Aorta (tissue), 5 donors: ENCODE measurements around the gene GOLPH3L. TPM values are rescaled to one million over a fixed set of nuclear protein-coding genes. Genes with fewer than 3 reads are reported as not detected.

Experiments
- ATAC-seq: fragments of 200-7000 bp; cut with Tn5 transposase; one replicate; pipeline ENCODE4 v1.9.1; 2022; ENCODE audit warnings: moderate library complexity; ENCODE audit not compliant: low FRiP score
- DNase-seq, 2 donors: peaks; one replicate each; pipeline ENCODE4 v3.0.0-alpha.2; 2020
- H3K27ac ChIP-seq, 2 donors: one replicate each; pipeline ENCODE4 v1.5.1; 2013; ENCODE audit warnings: low read length in 2 of 2, mild to moderate bottlenecking in 2 of 2, moderate library complexity in 2 of 2, control low read depth in 1 of 2, inconsistent platforms in 1 of 2, low read depth in 1 of 2
- H3K27me3 ChIP-seq, 2 donors: one replicate each; pipeline ENCODE4 v1.6.1; 2013; ENCODE audit warnings: control low read depth in 1 of 2, low read length in 1 of 2, mild to moderate bottlenecking in 1 of 2, moderate library complexity in 1 of 2; ENCODE audit not compliant: insufficient read depth in 2 of 2, control insufficient read depth in 1 of 2
- H3K36me3 ChIP-seq, 2 donors: one replicate each; pipeline ENCODE4 v1.6.1; 2013; ENCODE audit warnings: control low read depth in 1 of 2, low read length in 1 of 2, mild to moderate bottlenecking in 1 of 2; ENCODE audit not compliant: insufficient read depth in 2 of 2, control insufficient read depth in 1 of 2
- H3K4me1 ChIP-seq, 2 donors: one replicate each; pipeline ENCODE4 v1.6.1; 2013; ENCODE audit warnings: low read length in 2 of 2, control low read depth in 1 of 2, mild to moderate bottlenecking in 1 of 2, moderate library complexity in 1 of 2; ENCODE audit not compliant: insufficient read depth in 2 of 2, control insufficient read depth in 1 of 2
- H3K4me3 ChIP-seq, 2 donors: one replicate each; pipeline ENCODE4 v1.5.1; 2013; ENCODE audit warnings: low read length in 2 of 2, control low read depth in 1 of 2, mild to moderate bottlenecking in 1 of 2
- H3K9me3 ChIP-seq: one replicate; pipeline ENCODE4 v1.6.1; 2013; ENCODE audit warnings: mild to moderate bottlenecking, low read length; ENCODE audit not compliant: control insufficient read depth
- WGBS, 2 donors: extraction: QIAGEN DNeasy Blood & Tissue Kit; methylation state at CpG; one replicate each; pipeline ENCODE4 v1.1.7; 2013; 5-methylcytosine and 5-hydroxymethylcytosine counted together
- intact Hi-C, 2 donors: fragments of 100-400 bp; cut with DNase I; formaldehyde crosslinking; loops; one replicate each; pipeline versions ENCODE4 v1.14.2 to v1.15.0; 2022
- polyA plus RNA-seq, 2 donors: library from polyadenylated mRNA; stranded (reverse); fragments of 200-250 nt; gene quantifications; one replicate each; pipeline ENCODE4 v1.2.3, GENCODE V29; 2013
- total RNA-seq, 2 donors: library from RNA; stranded (reverse); fragmentation: NEBNext Ultra II Directional; extraction: Animal tissue kit (Norgen Biotek cat#: 25700); gene quantifications; one replicate each; pipeline ENCODE4 v1.2.1, GENCODE V29; 2021
- donor health status: healthy with polysubstance abuse.
- donor health status: Bipolar disorder and iron deficiency.
- donor health status: DM: no; HTN: no; CAD: no.
- donor health status: DM: no; HTN: no; CAD: no.
- donor health status: DM: yes; HTN: yes; CAD: no.

The GOLPH3L gene
- total and polyA plus RNA-seq, 4 donors = 15.8 to 27.6 (median 20.4) TPM

- DNase-seq (no peak), ATAC-seq (no peak)
- Histone ChIP-seq H3K27me3 (no peaks in the 10 kb centered on the region), H3K27ac (no peak overlapping the region), H3K9me3 (no peaks in the 10 kb centered on the region), H3K4me1 (no peaks in the 10 kb centered on the region), H3K4me3 (no peak overlapping the region), H3K36me3 (no peaks in the 10 kb centered on the region)
- intact Hi-C loops = no loop called here
- WGBS, 2 donors = 85 to 97% methylated on average over 1 of the region's 1 CpG
Measured at GRCh38 chr1:150706091-150706490, 9.1 kb upstream of the GOLPH3L start.

DNA sequence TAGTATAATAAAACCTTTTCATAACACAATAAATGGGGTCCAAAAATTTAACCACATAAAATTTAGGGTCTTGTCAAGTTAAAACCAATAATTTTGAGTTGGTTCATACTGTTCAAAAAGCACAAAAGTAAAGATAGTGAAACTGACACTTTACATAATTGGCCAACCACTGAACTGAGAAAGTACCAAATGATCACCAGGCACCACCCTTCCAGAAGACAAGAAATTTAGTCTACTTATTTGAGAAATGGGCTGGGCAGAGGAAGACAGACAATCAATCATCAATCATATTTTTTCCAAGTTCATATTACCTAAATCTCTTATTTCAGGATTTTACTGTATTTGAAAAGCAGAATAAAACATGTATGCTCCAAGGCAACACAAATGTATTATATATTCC is 6.5 kb upstream of the GOLPH3L start:
- no peaks in the 10 kb centered on the region for H3K36me3 ChIP-seq
- intact Hi-C loops = no loop called here

GRCh38 chr1:150696590-150696989 is 364 bp downstream of the GOLPH3L start:
- WGBS, 2 donors = 1 to 3% methylated on average over 6 of the region's 6 CpGs
- no peaks in the 10 kb centered on the region for H3K4me1 ChIP-seq
- H3K27me3 ChIP-seq = no peaks in the 10 kb centered on the region
- H3K36me3 ChIP-seq = no peaks in the 10 kb centered on the region
- intact Hi-C loops = no loop called here
- no peak overlapping the region for H3K27ac ChIP-seq
- ATAC-seq = peak; percentile 57
- peak overlapping the region; percentile 79 to 85 for H3K4me3 ChIP-seq
- no peak for DNase-seq
- no peaks in the 10 kb centered on the region for H3K9me3 ChIP-seq

More for the DNA sequence above, 6.5 kb upstream of the GOLPH3L start:
- H3K27ac ChIP-seq = no peak overlapping the region
- H3K9me3 ChIP-seq = no peaks in the 10 kb centered on the region
- no peak for ATAC-seq
- DNase-seq = no peak
- H3K4me1 ChIP-seq = no peaks in the 10 kb centered on the region
- H3K27me3 ChIP-seq = no peaks in the 10 kb centered on the region
- no peak overlapping the region for H3K4me3 ChIP-seq

GRCh38 chr1:150696162-150696561 is 792 bp downstream of the GOLPH3L start:
- no peaks in the 10 kb centered on the region for H3K36me3 ChIP-seq
- intact Hi-C loops = no loop called here
- H3K4me1 ChIP-seq = no peaks in the 10 kb centered on the region
- H3K9me3 ChIP-seq = no peaks in the 10 kb centered on the region
- ATAC-seq = no peak
- H3K4me3 ChIP-seq = peak overlapping the region; percentile 79 to 85
- DNase-seq = no peak
- no peak overlapping the region for H3K27ac ChIP-seq
- WGBS, 2 donors = 25 to 30% methylated on average over 1 of the region's 1 CpG
- no peaks in the 10 kb centered on the region for H3K27me3 ChIP-seq

- 67 to 72% methylated on average over 4 of the region's 4 CpGs for WGBS, 2 donors
- ATAC-seq (no peak), DNase-seq (no peak)
- Histone ChIP-seq H3K36me3 (no peaks in the 10 kb centered on the region), H3K4me1 (no peaks in the 10 kb centered on the region), H3K27me3 (no peaks in the 10 kb centered on the region), H3K9me3 (no peaks in the 10 kb centered on the region), H3K4me3 (no peak overlapping the region), H3K27ac (no peak overlapping the region)
- intact Hi-C loops = no loop called here
Measured at GRCh38 chr1:150695561-150695960, 1.4 kb downstream of the GOLPH3L start.

DNA sequence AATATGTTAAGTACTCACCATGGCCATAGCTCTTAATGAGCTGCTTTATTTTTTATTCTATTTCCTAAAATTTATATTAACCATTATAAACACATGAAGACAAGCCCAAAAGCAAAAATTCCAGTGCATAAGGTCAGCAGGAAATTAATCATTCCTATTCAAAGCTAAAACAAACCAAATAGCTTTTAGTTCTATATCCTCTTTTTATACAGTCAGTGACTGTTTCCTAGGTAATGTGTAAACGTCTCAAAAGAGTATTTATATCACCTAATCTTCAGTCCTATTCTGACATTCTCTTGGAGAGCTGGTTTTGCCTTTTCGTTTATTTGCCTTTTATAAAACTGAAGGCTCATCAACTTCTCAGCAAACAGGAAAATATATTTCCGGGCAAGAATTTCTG is 4.2 kb downstream of the GOLPH3L start:
- no peaks in the 10 kb centered on the region for H3K27me3 ChIP-seq
- no peak overlapping the region for H3K27ac ChIP-seq
- 54 to 56% methylated on average over 3 of the region's 3 CpGs for WGBS, 2 donors
- no peaks in the 10 kb centered on the region for H3K9me3 ChIP-seq
- DNase-seq (no peak), ATAC-seq (no peak)
- H3K36me3 ChIP-seq = no peaks in the 10 kb centered on the region
- intact Hi-C loops = no loop called here
- no peaks in the 10 kb centered on the region for H3K4me1 ChIP-seq
- no peak overlapping the region for H3K4me3 ChIP-seq

DNA sequence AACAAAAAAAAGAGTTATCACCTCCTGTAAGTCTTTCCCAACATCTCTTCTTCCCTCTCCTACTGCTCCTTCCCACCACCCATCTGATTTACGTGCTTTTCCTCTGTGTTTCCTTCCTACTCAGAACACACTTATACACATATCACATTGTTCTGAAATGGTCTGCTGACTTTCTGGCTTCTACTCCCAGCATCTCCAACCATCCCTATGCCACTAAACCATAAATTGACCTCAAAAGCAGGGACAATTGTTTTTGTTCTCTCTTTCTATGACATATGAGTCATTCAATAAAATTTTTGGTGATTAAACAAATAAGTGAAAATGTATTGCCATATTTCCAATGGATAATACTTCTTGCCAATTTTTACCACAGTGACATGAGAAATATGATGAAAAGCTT is 8.2 kb downstream of the GOLPH3L start:
- Histone ChIP-seq H3K9me3 (no peaks in the 10 kb centered on the region), H3K36me3 (no peaks in the 10 kb centered on the region), H3K27me3 (no peaks in the 10 kb centered on the region), H3K4me3 (no peak overlapping the region), H3K4me1 (no peaks in the 10 kb centered on the region), H3K27ac (no peak overlapping the region)
- ATAC-seq (no peak), DNase-seq (no peak)
- intact Hi-C loops = no loop called here
- WGBS, 2 donors = 91 to 94% methylated on average over 1 of the region's 1 CpG

GRCh38 chr1:150686275-150686674 is 10.7 kb downstream of the GOLPH3L start:
- Histone ChIP-seq H3K4me3 (no peak overlapping the region), H3K9me3 (no peaks in the 10 kb centered on the region), H3K27me3 (no peaks in the 10 kb centered on the region), H3K27ac (no peak overlapping the region), H3K4me1 (no peaks in the 10 kb centered on the region), H3K36me3 (no peaks in the 10 kb centered on the region)
- DNase-seq (no peak), ATAC-seq (no peak)
- WGBS, 2 donors = 95 to 99% methylated on average over 3 of the region's 3 CpGs
- intact Hi-C loops = no loop called here

DNA sequence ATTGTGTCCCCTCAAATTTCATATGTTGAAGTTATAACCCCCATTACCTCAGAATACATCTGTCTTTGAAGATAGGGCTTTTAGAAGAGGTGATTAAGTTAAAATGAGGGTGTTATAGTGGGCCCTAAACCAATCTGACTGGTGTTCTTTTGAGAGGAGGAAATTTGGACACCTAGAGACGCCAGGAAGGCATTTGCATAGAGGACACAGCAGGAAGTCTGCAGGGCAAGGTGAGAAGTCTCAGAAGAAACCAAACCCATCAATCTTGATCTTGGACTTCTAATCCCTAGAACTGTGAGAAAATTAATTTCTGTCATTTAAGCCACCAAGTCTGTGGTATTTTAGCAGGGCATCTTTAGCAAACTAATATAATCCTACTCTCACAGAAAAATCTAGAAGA is 13.0 kb downstream of the GOLPH3L start:
- 86 to 92% methylated on average over 1 of the region's 1 CpG for WGBS, 2 donors
- Histone ChIP-seq H3K36me3 (no peaks in the 10 kb centered on the region), H3K9me3 (no peaks in the 10 kb centered on the region), H3K27me3 (no peaks in the 10 kb centered on the region), H3K27ac (no peak overlapping the region), H3K4me1 (no peaks in the 10 kb centered on the region), H3K4me3 (no peak overlapping the region)
- no peak for DNase-seq
- intact Hi-C loops = no loop called here
- ATAC-seq = no peak
